Neural progenitor cell (in vitro differentiated cells): Measurements from ENCODE around the gene ZNF839. TPM values are rescaled to one million over a fixed set of nuclear protein-coding genes. Genes with fewer than 3 reads are reported as not detected.
"Not testable (repeated sequence)": the region's sequence is repeated elsewhere in the genome, so short reads cannot be mapped to it uniquely, and the experiment has no call there.

Experiments
- DNase-seq: peaks from one replicate; pipeline ENCODE4 v3.0.0-alpha.2; 2016; ENCODE audit warnings: low spot score
- H2AFZ ChIP-seq: fragments of 200-600 bp; sonication (generic); replicated peaks from 2 replicates; pipeline ENCODE4 v1.6.1; 2016; ENCODE audit warnings: antibody characterized with exemption
- H3F3A ChIP-seq: fragments of 200-600 bp; sonication (generic); 2 replicates; pipeline ENCODE4 v1.6.1; 2016; ENCODE audit warnings: antibody characterized with exemption, low read depth
- H3K27ac ChIP-seq: fragments of 200-600 bp; sonication (generic); 2 replicates; pipeline ENCODE4 v1.5.1; 2016; ENCODE audit warnings: mild to moderate bottlenecking
- H3K27me3 ChIP-seq: fragments of 200-600 bp; sonication (generic); 2 replicates; pipeline ENCODE4 v1.6.1; 2016; ENCODE audit warnings: mild to moderate bottlenecking, moderate library complexity
- H3K36me3 ChIP-seq: fragments of 200-600 bp; sonication (generic); 2 replicates; pipeline ENCODE4 v1.5.1; 2016
- H3K4me1 ChIP-seq: fragments of 200-600 bp; sonication (generic); 2 replicates; pipeline ENCODE4 v1.6.1; 2016; ENCODE audit warnings: mixed run types
- H3K4me2 ChIP-seq: fragments of 200-600 bp; sonication (generic); 2 replicates; pipeline ENCODE4 v1.6.1; 2016
- H3K4me3 ChIP-seq: fragments of 200-600 bp; sonication (generic); 2 replicates; pipeline ENCODE4 v1.5.1; 2016
- H3K79me2 ChIP-seq: fragments of 200-600 bp; sonication (generic); 2 replicates; pipeline ENCODE4 v1.6.1; 2016; ENCODE audit warnings: low read depth
- H3K9ac ChIP-seq: fragments of 200-600 bp; sonication (generic); 2 replicates; pipeline ENCODE4 v1.6.1; 2016
- H3K9me3 ChIP-seq: fragments of 200-600 bp; sonication (generic); 2 replicates; pipeline ENCODE4 v1.5.1; 2016; ENCODE audit warnings: low read depth
- H4K20me1 ChIP-seq: fragments of 200-600 bp; sonication (generic); 2 replicates; pipeline ENCODE4 v1.6.1; 2016; ENCODE audit warnings: low read depth
- H3K27ac Mint-ChIP-seq: 3 replicates; pipeline ENCODE4 v1.8.0; 2021; ENCODE audit warnings: mixed read lengths
- H3K27me3 Mint-ChIP-seq: 2 replicates; pipeline ENCODE4 v1.8.0; 2022; ENCODE audit warnings: low read depth, mild to moderate bottlenecking, inconsistent platforms, moderate library complexity, mixed read lengths; ENCODE audit not compliant: insufficient read depth
- H3K36me3 Mint-ChIP-seq: 3 replicates; pipeline ENCODE4 v1.8.0; 2021; ENCODE audit warnings: mixed read lengths
- H3K4me1 Mint-ChIP-seq: 3 replicates; pipeline ENCODE4 v1.8.0; 2021; ENCODE audit warnings: mixed read lengths
- H3K4me3 Mint-ChIP-seq: 3 replicates; pipeline ENCODE4 v1.8.0; 2021; ENCODE audit warnings: mild to moderate bottlenecking, moderate library complexity, mixed read lengths
- H3K9me3 Mint-ChIP-seq: 3 replicates; pipeline ENCODE4 v1.8.0; 2020; ENCODE audit warnings: mixed read lengths
- EZH2 ChIP-seq: fragments of 200-600 bp; sonication (generic); IDR thresholded peaks from 2 replicates; pipeline ENCODE4 v1.6.1; 2017; ENCODE audit warnings: antibody characterized with exemption, mild to moderate bottlenecking, moderate library complexity
- EZH2phosphoT487 ChIP-seq: fragments of 200-600 bp; sonication (generic); IDR thresholded peaks from 2 replicates; pipeline ENCODE4 v1.6.1; 2017; ENCODE audit warnings: antibody characterized with exemption
- total RNA-seq: library from RNA; depleted of rRNA; stranded (reverse); fragments of >200 nt; gene quantifications from 2 replicates; pipeline ENCODE4 v1.2.3, GENCODE V29; 2015; ENCODE audit warnings: low replicate concordance
- TF ChIP-seq, protein P1 (sequence below): fragments of 200-600 bp; sonication (generic); IDR thresholded peaks from 2 replicates; pipeline ENCODE4 v1.5.1; 2017; ENCODE audit warnings: antibody characterized with exemption, mild to moderate bottlenecking

ZNF839 gene
- total RNA-seq, 1 donor from 2014 or later, result 13.7 TPM

DNA sequence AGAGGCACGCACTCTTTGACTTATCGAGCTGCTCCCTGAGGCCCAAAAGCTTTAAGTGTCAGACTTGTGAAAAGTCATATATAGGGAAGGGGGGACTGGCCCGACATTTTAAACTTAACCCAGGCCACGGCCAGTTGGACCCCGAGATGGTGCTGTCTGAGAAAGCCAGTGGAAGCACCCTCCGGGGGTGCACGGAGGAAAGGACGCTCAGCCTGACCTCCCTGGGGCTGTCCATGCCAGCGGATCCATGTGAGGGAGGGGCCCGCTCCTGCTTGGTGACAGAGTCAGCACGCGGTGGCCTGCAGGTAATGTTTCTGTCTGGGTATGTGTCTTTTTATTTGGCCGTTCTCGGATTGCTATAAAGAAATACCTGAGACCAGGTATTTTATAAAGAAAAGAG lies 7.0 kb downstream of the ZNF839 start:
- H3K9me3 ChIP-seq, result no peaks in the 10 kb centered on the region
- Mint-ChIP-seq H3K36me3 (peaks cover 9% of the 10 kb centered on the region), H3K4me1 (peaks cover 7% of the 10 kb centered on the region), H3K27me3 (peaks cover 2% of the 10 kb centered on the region), H3K4me3 (no peak overlapping the region), H3K27ac (no peak overlapping the region), H3K9me3 (no peaks in the 10 kb centered on the region)
- no peak overlapping the region for H3K4me2 ChIP-seq
- no peaks in the 10 kb centered on the region for H3K27me3 ChIP-seq
- H2AFZ ChIP-seq, result no peak overlapping the region
- no peak overlapping the region for H3K27ac ChIP-seq
- H3K79me2 ChIP-seq, result no peaks in the 10 kb centered on the region
- TF ChIP-seq EZH2 (no peak), EZH2phosphoT487 (no peak)
- TF ChIP-seq, protein P1, sequence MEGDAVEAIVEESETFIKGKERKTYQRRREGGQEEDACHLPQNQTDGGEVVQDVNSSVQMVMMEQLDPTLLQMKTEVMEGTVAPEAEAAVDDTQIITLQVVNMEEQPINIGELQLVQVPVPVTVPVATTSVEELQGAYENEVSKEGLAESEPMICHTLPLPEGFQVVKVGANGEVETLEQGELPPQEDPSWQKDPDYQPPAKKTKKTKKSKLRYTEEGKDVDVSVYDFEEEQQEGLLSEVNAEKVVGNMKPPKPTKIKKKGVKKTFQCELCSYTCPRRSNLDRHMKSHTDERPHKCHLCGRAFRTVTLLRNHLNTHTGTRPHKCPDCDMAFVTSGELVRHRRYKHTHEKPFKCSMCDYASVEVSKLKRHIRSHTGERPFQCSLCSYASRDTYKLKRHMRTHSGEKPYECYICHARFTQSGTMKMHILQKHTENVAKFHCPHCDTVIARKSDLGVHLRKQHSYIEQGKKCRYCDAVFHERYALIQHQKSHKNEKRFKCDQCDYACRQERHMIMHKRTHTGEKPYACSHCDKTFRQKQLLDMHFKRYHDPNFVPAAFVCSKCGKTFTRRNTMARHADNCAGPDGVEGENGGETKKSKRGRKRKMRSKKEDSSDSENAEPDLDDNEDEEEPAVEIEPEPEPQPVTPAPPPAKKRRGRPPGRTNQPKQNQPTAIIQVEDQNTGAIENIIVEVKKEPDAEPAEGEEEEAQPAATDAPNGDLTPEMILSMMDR, result no peak
- no peak overlapping the region for H3K4me3 ChIP-seq
- H3F3A ChIP-seq, result peaks cover 4% of the 10 kb centered on the region
- H4K20me1 ChIP-seq, result no peaks in the 10 kb centered on the region
- H3K9ac ChIP-seq, result no peak overlapping the region
- no peak for DNase-seq
- H3K36me3 ChIP-seq, result no peaks in the 10 kb centered on the region
- H3K4me1 ChIP-seq, result no peaks in the 10 kb centered on the region

DNA sequence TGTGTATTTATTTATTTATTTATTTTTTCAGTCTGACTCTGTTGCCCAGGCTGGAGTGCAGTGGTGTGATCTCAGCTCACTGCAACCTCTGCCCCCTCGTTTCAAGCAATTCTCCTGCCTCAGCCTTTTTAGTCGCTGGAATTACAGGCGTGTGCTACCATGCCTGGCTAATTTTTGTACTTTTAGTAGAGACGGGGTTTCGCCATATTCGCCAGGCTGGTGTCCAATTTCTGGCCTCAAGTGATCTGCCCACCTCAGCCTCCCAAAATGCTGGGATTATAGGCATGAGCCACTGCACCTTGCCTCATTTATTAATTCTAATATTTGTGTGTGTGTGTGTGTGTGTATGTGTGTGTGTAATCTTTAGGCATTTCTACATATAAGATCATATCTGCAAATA lies 9.8 kb downstream of the ZNF839 start:
- not testable (repeated sequence) for H2AFZ ChIP-seq, H3K27ac ChIP-seq, H3K27me3 Mint-ChIP-seq, H3K27ac Mint-ChIP-seq, H4K20me1 ChIP-seq, H3K4me2 ChIP-seq, H3K4me1 ChIP-seq, H3K4me1 Mint-ChIP-seq, H3K79me2 ChIP-seq, H3K27me3 ChIP-seq, H3K36me3 Mint-ChIP-seq, DNase-seq, H3K36me3 ChIP-seq, H3K9me3 ChIP-seq, H3K4me3 Mint-ChIP-seq, H3K9ac ChIP-seq, H3K9me3 Mint-ChIP-seq, H3F3A ChIP-seq, H3K4me3 ChIP-seq

DNA sequence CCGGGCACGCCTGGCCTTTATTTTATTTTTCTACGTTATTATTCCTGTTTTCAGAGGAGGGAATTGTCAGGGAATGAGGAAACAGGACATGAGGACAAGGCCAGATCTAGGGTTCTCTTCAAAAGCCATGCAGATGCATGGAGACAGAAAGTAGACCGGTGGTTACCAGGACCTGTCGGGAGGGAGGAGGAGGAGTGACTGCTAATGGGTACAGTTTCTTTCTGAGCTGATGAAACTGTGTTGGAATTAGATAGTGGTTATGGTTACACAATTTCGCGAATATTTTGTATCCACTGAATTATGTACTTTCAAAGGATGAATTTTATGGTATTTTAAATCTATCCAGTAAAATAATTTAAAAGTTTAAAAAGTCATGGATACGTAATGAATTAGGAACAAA lies 11.3 kb downstream of the ZNF839 start:
- H3K4me1 Mint-ChIP-seq, result no peaks in the 10 kb centered on the region
- no peak overlapping the region for H3K4me3 Mint-ChIP-seq
- DNase-seq, result no peak
- peaks cover 12% of the 10 kb centered on the region for H3K36me3 Mint-ChIP-seq
- no peak overlapping the region for H3K27ac Mint-ChIP-seq
- Histone ChIP-seq H3K4me3 (no peak overlapping the region), H3K27me3 (no peaks in the 10 kb centered on the region), H4K20me1 (no peaks in the 10 kb centered on the region), H2AFZ (no peak overlapping the region), H3K36me3 (no peaks in the 10 kb centered on the region), H3K79me2 (no peaks in the 10 kb centered on the region), H3K9ac (no peak overlapping the region), H3K4me2 (no peak overlapping the region), H3F3A (no peaks in the 10 kb centered on the region), H3K9me3 (no peaks in the 10 kb centered on the region), H3K4me1 (no peaks in the 10 kb centered on the region), H3K27ac (no peak overlapping the region)
- TF ChIP-seq EZH2phosphoT487 (no peak), EZH2 (no peak)
- TF ChIP-seq, protein P1, result no peak
- no peaks in the 10 kb centered on the region for H3K9me3 Mint-ChIP-seq
- H3K27me3 Mint-ChIP-seq, result no peaks in the 10 kb centered on the region

DNA sequence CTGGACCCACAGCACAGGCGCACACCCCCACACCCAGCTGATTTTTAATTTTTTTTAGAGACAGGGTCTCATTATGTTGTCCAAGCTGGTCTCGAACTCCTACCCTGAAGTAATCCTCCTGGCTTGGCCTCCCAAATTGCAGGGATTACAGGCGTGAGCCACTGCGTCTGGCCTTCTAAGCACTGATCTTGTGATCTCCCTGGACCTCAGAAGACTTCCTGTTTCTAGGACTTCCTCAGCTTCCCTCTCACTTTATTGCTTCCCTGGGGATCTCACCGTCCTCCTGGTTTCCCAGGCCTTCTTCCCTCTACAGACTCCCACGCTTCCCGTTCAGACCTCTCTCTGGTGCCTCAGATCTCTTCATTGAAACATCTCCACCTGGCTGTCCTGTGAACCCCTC lies 13.8 kb downstream of the ZNF839 start:
- H3F3A ChIP-seq, result no peaks in the 10 kb centered on the region
- Mint-ChIP-seq H3K9me3 (no peaks in the 10 kb centered on the region), H3K27me3 (no peaks in the 10 kb centered on the region), H3K36me3 (peaks cover 18% of the 10 kb centered on the region), H3K4me3 (no peak overlapping the region), H3K27ac (no peak overlapping the region), H3K4me1 (no peaks in the 10 kb centered on the region)
- H3K4me3 ChIP-seq, result no peak overlapping the region
- no peaks in the 10 kb centered on the region for H4K20me1 ChIP-seq
- DNase-seq, result no peak
- no peak overlapping the region for H3K27ac ChIP-seq
- H3K4me2 ChIP-seq, result no peak overlapping the region
- H2AFZ ChIP-seq, result no peak overlapping the region
- TF ChIP-seq EZH2phosphoT487, result no peak
- TF ChIP-seq, protein P1, result no peak
- H3K9ac ChIP-seq, result no peak overlapping the region
- no peaks in the 10 kb centered on the region for H3K9me3 ChIP-seq
- H3K36me3 ChIP-seq, result no peaks in the 10 kb centered on the region
- H3K4me1 ChIP-seq, result no peaks in the 10 kb centered on the region
- H3K79me2 ChIP-seq, result no peaks in the 10 kb centered on the region
- no peaks in the 10 kb centered on the region for H3K27me3 ChIP-seq
